CD4-positive, alpha-beta T cell treated with Interleukin-12 subunit alpha and Interleukin-12 subunit beta, for 1 hour (primary cell): ENCODE measurements around the gene ZSCAN22.
"Not testable (repeated sequence)": the region's sequence is repeated elsewhere in the genome, so short reads cannot be mapped to it uniquely, and the experiment has no call there.

ENCODE experiments used
- DNase-seq: peaks from one replicate; pipeline ENCODE4 v3.0.0-alpha.2; 2020

Gene ZSCAN22

GRCh38 chr19:58319241-58319640 lies 7.6 kb upstream of the ZSCAN22 start:
- no peak for DNase-seq

- DNase-seq, result no peak
Measured at GRCh38 chr19:58325311-58326022, 1.3 kb upstream of the ZSCAN22 start.

- DNase-seq, result no peak
Measured at GRCh38 chr19:58326501-58326913, 287 bp upstream of the ZSCAN22 start.

- peak; percentile 15 for DNase-seq
Measured at GRCh38 chr19:58328999-58329398, 2.2 kb downstream of the ZSCAN22 start.

- no peak for DNase-seq
Measured at GRCh38 chr19:58330458-58330857, 3.7 kb downstream of the ZSCAN22 start.

- no peak for DNase-seq
Measured at GRCh38 chr19:58332697-58333096, 5.9 kb downstream of the ZSCAN22 start.

GRCh38 chr19:58334691-58335249 lies 8.0 kb downstream of the ZSCAN22 start:
- DNase-seq, result no peak

GRCh38 chr19:58335630-58336029 lies 8.8 kb downstream of the ZSCAN22 start:
- DNase-seq, result no peak

GRCh38 chr19:58336216-58336615 lies 9.4 kb downstream of the ZSCAN22 start:
- DNase-seq, result no peak

- no peak for DNase-seq
Measured at GRCh38 chr19:58336820-58337219, 10.0 kb downstream of the ZSCAN22 start.

GRCh38 chr19:58338336-58338735 lies 11.5 kb downstream of the ZSCAN22 start:
- no peak for DNase-seq

- DNase-seq, result no peak
Measured at GRCh38 chr19:58338825-58339558, 12.2 kb downstream of the ZSCAN22 start.

GRCh38 chr19:58345558-58345957 lies 18.8 kb downstream of the ZSCAN22 start:
- no peak for DNase-seq

GRCh38 chr19:58346961-58347929 lies 20.5 kb downstream of the ZSCAN22 start:
- peak; percentile 77 for DNase-seq

GRCh38 chr19:58348080-58348479 lies 21.3 kb downstream of the ZSCAN22 start:
- not testable (repeated sequence) for DNase-seq

GRCh38 chr19:58349590-58349989 lies 22.8 kb downstream of the ZSCAN22 start:
- no peak for DNase-seq

- no peak for DNase-seq
Measured at GRCh38 chr19:58350001-58350861, 23.4 kb downstream of the ZSCAN22 start.

- DNase-seq, result no peak
Measured at GRCh38 chr19:58350871-58351557, 24.2 kb downstream of the ZSCAN22 start.

GRCh38 chr19:58351558-58351878 lies 24.7 kb downstream of the ZSCAN22 start:
- DNase-seq, result no peak

GRCh38 chr19:58351990-58352755 lies 25.4 kb downstream of the ZSCAN22 start:
- DNase-seq, result no peak
